Stimulated activated CD4-positive, alpha-beta T cell treated with anti-CD3 and anti-CD28 coated beads, Interleukin-2, amount 100 ng/mL, for 48 hours (primary cell): Measurements from ENCODE around the gene PRDM12.
A peak's percentile ranks its signal among the peaks of the same experiment; 100 is the strongest.
"Not testable (repeated sequence)": the region's sequence is repeated elsewhere in the genome, so short reads cannot be mapped to it uniquely, and the experiment has no call there.

ENCODE experiments used
- DNase-seq, 2 donors: peaks; one replicate each; pipeline ENCODE4 v3.0.0-alpha.2; 2020

Gene PRDM12

DNA sequence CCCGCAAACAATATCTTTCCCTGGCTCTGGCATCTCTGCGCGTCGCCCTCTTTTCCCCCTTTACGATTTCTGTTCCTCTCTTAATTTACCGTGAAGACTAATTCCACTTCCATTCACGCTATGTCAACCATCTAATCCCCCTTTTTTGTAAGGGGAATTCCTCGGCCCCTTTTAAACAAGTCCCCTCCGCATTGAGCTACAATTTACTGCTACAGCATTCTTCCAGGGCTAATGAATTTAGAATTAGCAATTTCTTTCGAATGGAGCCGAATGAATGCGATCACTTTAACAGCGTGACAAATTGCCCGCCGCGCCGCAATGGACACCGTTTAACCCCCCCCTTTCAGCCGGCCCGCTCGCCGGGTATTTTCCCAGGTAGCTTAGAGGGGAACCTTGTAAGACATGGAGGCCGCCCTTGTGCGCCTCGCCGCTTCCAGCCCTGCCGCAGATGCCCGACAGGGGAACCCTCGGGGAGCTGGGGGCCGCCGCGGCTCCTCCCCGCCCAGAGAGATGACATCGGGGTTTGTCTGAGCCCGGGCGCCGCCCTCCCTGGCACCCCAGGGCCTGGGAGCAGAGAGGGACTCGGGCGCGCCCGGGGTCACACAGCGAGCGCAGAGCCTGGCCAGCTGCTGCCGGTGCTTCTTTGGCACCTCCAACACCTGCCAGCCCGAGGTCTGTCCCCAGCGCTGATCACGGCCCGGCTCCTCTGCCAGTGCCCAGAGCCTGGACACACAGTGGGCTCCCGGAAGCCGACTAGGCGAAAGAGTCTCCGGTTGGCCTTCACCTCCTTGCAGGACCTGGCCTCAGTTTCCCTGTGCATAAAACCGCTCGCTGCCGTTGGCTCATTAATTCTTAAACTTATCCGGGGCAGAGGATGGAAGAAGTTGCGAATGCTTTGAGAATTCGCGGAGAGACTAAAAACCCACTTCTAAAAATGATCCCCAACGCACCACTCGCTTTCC is 1.3 kb downstream of the PRDM12 start:
- no peak for DNase-seq

DNA sequence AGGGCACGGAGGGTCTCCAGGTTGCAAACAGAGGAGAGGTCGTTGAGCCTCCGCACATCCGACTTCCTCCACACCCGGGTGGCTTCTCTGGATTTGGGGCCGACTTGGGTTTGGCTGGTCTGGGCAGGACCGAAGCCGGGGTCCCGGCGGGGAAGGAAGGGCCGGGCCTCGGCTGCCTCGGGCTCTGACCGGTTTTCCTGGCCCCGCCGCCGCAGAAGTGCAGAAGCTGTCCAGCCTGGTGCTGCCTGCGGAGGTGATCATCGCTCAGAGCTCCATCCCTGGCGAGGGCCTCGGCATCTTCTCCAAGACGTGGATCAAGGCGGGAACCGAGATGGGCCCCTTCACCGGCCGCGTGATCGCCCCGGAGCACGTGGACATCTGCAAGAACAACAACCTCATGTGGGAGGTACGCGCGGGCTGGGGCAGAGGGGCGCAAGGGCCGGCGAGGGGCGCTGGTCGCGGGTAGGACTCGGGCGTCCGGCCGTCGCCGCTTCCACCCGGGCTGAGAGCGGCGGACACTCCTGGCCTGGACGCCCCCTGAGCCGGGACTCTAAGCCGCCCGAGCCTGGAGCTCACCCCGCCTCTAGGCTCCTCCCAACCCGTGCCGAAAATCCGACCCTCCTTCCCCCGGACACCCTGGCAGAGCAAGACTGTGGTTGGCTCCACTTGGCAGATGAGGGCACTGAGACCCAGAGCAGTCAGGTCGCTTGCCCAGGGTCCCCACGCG is 2.2 kb downstream of the PRDM12 start:
- no peak for DNase-seq

DNA sequence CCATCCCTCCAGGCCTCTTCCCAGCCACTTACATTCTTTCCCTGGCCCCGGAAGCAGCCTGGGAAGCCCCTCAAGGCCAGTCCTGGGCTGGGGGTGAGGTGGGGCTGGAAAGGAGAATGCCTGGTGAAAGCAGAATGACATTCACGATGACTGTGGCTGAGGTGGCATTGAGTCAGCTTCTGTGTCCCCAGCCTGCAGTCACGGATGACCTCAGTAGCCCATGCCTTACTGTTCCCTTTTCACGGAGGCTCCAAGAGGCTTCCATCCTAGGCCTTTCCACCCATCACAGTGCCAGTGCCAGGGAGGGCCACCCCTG is 2.7 kb downstream of the PRDM12 start:
- no peak for DNase-seq

DNA sequence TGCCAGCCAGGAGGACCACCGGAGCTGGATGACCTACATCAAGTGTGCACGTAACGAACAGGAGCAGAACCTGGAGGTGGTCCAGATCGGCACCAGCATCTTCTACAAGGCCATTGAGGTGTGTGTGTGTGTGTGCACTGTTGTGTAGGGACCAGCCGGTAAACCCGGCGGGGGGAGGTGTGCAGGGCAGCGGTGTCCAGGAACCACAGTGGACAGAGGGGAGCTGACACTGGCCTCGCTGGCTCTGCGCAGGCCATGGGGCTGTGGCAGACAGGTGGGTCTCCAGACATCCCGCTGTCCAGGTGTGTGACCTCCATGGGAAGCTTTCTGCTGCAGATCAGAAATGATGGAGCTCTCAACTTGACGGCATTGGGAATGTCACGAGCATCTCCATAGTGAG is 3.8 kb downstream of the PRDM12 start:
- no peak for DNase-seq

DNA sequence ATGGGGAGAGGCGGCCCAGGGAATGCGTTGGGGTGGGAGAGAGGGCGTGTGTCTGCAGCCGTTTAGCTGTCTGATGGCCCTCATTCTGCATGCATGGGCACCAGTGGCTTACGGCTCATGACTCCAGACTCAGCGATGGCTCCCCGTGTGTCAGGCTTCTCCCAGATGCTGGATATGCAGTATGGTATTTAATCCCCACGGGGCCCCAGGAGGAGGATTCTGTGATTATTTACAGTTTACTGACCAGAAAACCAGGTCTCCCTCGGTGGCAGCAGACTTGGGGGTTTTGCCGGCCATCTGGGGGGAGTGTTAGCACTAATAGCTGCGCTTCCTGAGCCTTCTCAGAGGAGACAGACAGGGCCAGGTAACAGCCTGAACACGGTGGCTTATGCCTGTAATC is 4.3 kb downstream of the PRDM12 start:
- DNase-seq = no peak

DNA sequence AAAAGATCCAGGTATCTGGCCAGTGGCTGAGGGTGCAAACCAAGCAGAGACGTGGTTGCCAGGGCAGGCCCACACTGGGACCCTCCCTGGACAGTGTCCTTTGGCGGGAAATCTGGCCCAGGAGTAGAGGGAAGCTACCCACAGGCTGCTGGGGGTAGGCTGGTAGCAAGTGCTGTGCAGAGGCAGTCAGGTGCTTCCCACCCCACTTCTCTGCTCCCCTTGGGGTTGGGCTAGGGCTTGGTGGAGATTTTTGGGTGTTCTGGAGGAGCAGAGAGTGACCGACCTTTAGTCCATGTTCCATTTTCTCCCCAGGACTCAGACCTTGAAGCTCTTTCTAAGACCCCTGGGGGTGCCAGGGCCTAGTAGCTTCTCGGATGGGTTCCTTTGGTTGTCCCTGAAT is 5.6 kb downstream of the PRDM12 start:
- no peak for DNase-seq

DNA sequence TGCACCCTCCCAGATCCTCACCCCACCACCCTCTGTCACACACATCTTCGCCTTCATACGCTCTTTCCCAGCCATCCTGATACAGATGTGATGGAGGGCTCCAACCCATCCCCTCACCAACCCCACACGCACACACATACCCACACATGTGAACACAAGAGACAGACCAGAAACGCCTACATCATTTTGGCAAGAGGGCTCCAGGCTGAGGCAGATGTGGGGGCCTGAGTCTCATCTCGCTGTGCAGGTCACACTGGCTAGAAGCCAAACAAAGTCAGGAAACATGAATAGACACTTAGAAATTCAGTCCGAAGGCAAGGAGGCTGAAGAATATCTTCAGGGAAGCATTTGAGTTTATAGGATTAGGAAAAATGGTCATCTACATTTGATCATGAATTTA is 6.2 kb downstream of the PRDM12 start:
- DNase-seq = no peak

DNA sequence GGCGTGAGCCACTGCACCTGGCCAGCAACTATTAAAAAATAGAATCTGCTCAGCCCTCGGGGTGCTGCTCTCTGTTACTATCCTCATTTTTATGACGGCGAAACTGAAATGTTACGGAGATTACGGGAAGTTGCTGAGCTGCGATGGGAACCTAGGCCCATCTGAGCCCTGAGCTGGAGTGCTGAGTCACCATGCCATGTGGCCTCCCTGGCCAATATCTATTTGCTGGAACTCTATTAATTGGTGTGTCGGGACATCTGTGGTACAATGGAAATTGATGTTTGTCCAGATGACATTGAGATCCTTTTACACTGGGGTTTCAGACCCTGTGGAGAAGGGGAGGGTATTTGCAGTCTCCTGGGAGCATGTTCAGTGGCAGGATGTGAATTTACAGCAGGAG is 8.1 kb downstream of the PRDM12 start:
- DNase-seq = no peak

DNA sequence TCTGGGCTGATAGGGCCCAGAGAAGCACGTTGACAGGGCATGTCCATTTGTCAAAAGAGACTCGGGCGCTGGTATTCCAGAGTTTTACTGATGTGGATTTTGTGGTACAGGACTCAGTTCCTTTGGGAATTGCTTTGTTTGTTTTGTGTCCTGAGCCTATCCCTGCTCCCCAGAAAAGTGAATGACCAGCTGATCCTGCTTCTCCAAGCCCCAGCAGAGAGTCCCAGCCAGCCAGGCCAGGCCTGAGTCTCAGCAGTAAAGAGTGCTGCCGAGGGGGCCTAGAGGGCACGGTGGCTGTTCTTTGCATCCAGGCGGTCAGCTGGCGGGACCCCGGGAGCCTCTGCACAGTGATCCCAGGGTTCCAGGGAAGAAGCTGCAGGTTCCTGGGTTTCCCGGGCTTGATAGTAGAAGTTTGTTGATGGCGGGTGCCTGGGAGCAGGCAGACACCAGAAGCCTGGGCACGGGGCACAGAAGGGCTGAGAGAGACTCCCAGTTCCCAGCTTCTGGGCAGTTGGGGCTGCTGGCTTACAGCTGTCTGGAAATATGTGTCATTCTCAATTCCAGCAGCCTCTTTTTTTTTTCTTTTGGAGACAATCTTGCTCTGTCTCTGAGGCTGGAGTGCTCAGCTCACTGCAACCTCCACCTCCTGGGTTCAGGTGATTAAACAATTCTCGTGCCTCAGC is 8.7 kb downstream of the PRDM12 start:
- DNase-seq = no peak

DNA sequence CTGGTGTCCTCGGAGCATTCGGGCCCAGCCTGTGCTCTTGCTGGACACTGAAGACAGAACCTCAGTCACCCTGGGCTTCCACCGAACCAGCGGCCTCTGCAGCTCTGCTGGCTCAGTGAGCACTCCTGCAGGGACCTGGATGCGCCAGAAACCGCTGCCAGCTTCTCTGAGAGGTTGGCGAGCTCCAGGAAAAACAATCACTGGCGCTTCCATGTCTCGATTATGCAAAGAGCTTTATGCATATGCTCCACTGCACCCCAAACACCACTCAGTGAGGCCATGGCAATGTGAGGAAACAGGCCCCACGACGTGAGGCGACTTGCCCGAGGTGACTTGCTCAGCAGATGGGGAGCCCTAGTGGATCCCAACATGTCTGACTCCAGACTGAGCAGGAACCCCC is 11.0 kb downstream of the PRDM12 start:
- DNase-seq = no peak

DNA sequence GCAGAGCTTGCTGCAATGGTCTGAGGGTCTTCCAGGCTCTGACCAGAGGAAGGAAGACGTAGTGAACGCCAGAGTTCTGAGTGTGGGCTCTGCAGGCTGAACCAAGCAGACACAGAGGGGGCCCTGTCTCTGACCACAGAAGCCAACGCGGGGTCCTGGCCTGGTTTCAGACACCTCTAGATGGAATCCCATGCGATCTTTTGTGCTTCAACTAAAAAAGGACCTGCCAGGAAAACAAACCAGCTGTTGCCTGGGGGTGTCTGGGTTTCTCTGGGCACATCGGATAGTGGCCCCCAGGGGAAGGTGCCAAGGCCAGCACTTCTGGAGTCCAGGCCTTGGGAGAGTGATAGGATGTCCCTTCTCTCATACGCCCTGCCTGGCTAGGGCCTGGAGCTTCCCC is 12.9 kb downstream of the PRDM12 start:
- DNase-seq = no peak

DNA sequence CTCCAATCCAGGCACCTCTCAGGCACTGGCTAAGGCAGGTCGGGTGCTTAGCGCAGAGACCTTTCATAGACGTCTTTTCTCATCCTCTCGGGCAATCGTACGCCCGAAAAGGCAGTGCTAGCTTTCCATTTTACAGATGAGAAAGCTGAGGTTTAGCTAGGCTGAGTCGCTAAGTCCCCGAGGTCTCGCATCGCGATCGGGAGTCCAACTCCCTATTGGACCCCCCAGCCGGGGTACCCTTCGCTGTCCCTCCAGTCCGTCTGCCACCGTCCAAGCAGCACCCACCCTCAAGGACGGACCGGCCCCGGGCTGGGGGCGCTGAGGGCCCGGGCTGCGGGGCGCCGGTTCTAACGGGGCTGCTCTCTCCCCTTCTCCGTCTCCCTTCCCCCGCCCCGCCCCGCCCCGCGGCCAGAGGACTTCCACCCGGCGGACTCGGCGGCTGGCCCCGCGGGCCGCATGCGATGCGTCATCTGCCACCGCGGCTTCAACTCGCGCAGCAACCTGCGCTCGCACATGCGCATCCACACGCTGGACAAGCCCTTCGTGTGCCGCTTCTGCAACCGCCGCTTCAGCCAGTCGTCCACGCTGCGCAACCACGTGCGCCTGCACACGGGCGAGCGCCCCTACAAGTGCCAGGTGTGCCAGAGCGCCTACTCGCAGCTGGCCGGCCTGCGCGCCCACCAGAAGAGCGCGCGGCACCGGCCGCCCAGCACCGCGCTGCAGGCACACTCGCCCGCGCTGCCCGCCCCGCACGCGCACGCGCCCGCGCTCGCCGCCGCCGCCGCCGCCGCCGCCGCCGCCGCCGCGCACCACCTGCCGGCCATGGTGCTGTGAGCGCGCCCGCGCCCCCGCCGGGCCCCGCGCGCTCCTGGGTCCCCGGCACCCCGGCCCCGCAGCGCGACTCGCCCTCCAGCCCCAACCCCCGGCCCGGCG is 16.7 kb downstream of the PRDM12 start:
- peak; percentile 57 to 62 for DNase-seq

DNA sequence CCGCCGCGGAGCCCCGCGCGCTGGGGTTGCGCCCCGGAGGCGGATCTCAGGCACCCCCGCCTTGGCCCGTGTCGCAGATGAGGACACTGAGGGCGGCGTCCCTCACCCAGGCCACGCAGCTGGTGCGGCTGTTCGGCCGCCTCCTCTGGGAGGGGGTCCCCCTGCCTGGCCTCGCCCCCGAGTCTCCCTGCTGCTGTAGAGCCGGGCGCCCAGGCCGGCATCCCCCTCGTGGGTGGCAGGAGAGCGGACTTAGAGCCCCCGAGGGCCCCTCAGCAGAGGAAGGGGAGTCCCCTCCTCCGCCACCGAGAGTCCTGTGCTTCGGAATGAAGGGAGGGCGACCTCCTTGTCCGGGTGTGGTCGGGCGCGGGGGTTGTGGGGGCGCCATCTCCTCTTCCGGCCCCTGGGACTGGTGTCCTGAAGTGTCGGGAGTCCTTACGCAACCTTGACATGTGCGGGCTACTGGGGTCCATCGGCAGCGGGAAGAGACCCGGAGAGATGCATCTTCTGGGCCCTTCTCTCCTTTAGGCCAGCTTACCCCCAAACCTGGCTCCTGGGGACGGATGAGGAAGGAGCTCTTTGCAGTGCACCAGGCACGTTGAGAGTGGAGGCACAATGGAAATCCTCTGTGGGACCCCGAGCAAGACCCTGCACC is 17.5 kb downstream of the PRDM12 start:
- DNase-seq = no peak

DNA sequence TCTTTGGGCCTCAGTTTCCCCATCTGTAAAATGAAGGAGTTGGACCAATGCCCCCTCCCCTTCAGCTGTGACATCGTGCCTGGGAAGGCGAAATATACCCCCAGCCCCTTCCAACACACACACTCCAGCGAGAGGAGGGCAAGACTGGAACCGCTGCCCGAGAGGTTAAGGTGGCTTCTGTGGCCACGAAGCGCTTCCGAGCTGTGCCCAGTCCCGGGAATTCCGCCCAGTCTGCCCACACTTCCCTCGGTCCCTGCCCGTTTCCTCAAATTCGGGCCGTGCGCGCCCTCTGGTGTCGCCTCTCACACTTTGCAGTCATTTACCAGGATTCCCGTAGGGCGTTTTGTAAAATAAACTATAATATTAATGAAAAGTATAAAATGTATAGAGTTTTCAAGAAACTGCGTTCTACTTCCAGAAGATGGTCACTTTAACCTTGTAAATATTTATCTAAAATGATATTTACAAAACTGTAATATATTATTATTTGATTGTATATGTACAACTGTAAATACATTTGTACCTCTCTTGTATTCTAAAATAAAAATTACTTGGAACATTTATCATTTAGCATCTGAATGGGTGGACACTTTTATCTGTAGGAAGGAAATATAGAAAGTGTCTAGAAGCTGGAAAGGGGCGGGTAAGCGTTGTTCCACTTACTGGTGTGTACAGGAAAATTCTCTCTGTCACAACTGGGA is 18.2 kb downstream of the PRDM12 start:
- DNase-seq = peak; percentile 52 to 55

DNA sequence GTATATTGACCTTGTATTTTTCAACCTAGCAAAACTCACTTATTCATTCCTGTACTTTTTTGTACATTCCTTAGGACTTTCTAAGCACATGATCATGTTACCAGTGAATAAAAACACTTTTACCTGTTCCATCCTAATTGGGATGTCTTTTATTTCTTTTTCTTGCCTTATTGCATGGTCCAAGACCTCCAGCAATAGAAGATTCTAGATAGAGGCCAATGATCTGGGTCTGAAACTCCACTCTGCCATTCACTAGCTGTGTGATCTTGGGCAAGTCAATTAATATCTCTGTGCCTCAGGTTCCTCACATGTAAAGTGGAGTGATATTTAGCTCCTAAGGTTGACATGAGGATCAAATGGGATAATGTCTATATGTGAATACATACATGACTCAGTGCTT is 20.7 kb downstream of the PRDM12 start:
- no peak for DNase-seq

DNA sequence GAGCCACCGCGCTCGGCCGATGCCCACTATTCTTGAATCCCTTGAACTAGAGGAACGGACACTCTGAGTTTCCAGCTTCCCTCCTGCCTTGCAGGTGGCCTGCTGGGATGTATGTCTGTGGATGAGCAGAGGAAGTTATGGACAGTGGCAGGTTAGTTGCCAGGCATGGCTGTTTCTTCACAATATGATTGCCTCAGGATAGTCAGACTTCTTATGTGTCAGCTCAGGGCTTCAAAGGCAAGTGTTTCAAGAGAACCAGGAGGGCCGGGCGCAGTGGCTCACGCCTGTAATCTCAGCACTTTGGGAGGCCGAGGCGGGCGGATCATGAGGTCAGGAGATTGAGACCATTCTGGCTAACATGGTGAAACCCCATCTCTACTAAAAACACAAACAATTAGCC is 21.6 kb downstream of the PRDM12 start:
- DNase-seq = not testable (repeated sequence)

DNA sequence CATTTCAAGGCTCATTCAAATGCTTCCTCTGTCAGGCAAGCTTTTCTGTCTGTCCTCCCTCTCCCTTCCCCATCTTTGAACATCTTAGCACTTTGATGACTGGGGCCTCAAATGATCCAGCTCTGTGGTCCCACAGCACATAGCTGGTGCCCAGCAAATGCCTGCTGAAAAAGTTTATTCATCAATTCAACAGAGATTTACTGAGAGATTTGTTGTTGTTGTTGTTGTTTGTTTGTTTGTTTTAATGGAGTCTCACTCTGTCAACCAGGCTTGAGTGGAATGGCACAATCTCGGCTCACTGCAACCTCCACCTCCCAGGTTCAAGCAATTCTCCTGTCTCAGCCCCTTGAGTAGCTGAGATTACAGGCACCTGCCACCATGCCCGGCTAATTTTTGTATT is 23.2 kb downstream of the PRDM12 start:
- DNase-seq = no peak

DNA sequence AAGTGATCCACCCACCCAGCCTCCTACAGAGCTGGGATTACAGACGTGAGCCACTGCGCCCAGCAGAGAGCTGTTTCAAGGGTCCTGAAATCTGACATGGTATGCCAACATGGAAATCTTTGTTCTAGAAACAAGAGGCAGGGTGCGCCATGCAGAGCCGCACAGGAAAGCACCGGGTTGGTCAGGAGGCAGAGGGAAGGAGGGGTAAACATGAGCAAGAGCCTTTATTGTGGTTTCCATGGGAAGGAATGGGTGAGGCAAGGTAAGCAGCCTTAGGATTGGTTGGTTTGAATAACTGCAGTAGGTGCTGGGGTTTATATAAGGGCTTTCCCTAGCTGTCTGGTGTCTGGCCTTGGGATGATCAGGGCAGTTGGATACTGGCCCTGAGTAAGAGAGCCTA is 23.7 kb downstream of the PRDM12 start:
- no peak for DNase-seq

DNA sequence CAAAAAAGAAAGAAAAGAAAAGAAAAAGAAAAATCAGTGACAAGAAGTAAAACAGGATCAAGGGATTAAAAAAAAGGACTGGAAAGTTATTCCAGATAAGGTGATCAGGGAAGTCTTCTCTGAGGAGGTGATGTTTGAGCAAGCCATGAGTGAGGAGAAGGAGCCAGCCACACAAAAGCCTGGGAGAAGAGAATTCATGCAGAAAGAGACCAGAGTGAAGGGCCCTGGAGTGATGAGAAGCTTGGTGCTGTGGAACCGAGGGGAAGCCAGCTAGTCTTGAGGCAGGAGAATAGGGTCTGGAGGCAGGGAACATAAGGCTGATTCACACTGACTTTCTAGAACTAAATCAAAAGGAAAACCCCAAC is 25.2 kb downstream of the PRDM12 start:
- DNase-seq = no peak

DNA sequence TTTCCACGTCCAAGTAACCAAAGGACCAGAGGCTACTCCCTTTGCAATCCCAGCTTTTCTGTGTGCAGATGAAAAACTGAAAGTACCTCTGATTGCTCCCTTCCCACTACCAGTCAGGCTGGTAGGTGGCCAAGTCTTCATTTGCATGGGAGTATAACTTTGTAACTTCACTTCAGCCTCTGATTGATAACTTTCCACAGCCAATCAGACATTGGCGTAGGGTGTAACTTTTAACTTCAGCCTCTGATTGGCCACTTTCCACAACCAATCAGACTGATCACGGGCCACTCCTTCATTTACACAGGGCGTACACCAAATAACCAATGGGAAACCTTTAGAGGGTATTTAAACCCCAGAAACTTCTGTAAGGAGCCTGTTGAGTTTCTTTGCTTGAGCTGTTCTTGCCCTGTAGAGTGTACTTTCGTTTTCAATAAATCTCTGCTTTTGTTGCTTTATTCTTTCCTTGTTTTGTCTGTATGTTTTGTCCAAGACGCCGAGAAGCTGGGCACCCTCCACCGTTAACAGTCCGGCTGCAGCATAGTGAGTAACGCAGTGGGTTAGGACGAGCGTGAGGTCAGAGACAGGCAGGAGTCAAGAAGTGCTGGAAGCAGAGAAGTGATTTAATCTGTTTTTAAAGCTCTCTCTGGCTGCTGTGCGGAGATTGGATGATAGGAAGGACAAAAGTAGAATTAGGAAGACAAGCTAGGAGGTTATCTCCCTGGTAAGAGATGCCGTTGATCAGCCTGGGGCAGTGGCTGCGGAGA is 25.7 kb downstream of the PRDM12 start:
- DNase-seq = no peak

DNA sequence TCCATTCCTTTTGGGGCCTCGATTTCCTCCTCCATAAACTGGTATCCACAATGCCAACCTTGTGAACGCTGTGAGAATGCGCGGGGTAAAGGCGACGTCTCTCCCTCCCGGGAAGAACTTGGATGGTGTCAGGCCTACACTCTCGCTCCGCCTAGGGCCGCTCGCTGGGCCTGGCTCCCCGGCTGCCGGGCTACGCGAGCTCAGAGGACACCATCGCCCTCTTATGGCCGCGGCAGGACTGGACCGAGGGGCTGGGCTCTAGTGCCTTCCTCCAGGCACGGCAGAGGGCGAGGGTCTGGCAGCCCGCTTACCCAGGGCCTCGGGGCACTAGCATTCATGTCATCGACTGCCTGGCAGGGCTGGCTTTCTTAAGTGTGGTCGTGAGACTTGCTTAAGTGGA is 27.9 kb downstream of the PRDM12 start:
- no peak for DNase-seq
